MCF 10A (cell line): ENCODE measurements around the gene BEST1. TPM values are rescaled to one million over a fixed set of nuclear protein-coding genes. Genes with fewer than 3 reads are reported as not detected.

Source experiments
- BruUV-seq: library from RNA; stranded (reverse); fragments of 400-500 nt; replicated peaks from 2 replicates; lab custom pipeline; 2021; lab: Mats Ljungman, UMichigan
- CTCF ChIA-PET: fragments of 300-600 bp; sonication (Branson Sonifier 250); formaldehyde crosslinking; extraction: SDS; loops from one replicate; lab custom pipeline; 2021; ENCODE audit warnings: antibody characterized with exemption, inconsistent platforms; lab: Yijun Ruan, JAX
- POLR2A ChIA-PET: fragments of 300-600, 350-650 bp; sonication (Branson Sonifier 250); formaldehyde crosslinking; extraction: SDS; loops from one replicate; lab custom pipeline; 2020; ENCODE audit warnings: antibody characterized with exemption, inconsistent platforms; lab: Yijun Ruan, JAX
- DNase-seq: peaks from one replicate; pipeline ENCODE4 v3.0.0-alpha.2; 2018; ENCODE audit not compliant: unreplicated experiment
- H3K27ac Mint-ChIP-seq: one replicate; pipeline ENCODE4 v1.8.0; 2022; ENCODE audit warnings: mild to moderate bottlenecking, low read depth, mixed read lengths; ENCODE audit not compliant: unreplicated experiment
- H3K27me3 Mint-ChIP-seq: one replicate; pipeline ENCODE4 v1.8.0; 2022; ENCODE audit warnings: mixed read lengths; ENCODE audit not compliant: insufficient read depth, unreplicated experiment
- H3K36me3 Mint-ChIP-seq: one replicate; pipeline ENCODE4 v1.8.0; 2022; ENCODE audit warnings: mild to moderate bottlenecking, moderate library complexity, mixed read lengths; ENCODE audit not compliant: insufficient read depth, unreplicated experiment
- H3K4me1 Mint-ChIP-seq: one replicate; pipeline ENCODE4 v1.8.0; 2022; ENCODE audit warnings: mixed read lengths; ENCODE audit not compliant: insufficient read depth, unreplicated experiment
- H3K4me3 Mint-ChIP-seq: one replicate; pipeline ENCODE4 v1.8.0; 2022; ENCODE audit warnings: mild to moderate bottlenecking, moderate library complexity, mixed read lengths; ENCODE audit not compliant: unreplicated experiment
- H3K9me3 Mint-ChIP-seq: one replicate; pipeline ENCODE4 v1.8.0; 2022; ENCODE audit warnings: mixed read lengths; ENCODE audit not compliant: unreplicated experiment
- CTCF ChIP-seq: fragments of 200-600 bp; IDR thresholded peaks from one replicate; pipeline ENCODE4 v1.8.0; 2022; ENCODE audit warnings: antibody characterized with exemption, mild to moderate bottlenecking; ENCODE audit not compliant: unreplicated experiment
- intact Hi-C: fragments of 100-400 bp; cut with micrococcal nuclease; formaldehyde crosslinking; loops from 2 replicates; pipeline ENCODE4 v1.14.1; 2022
- total RNA-seq: library from RNA; stranded (reverse); gene quantifications from 2 replicates; pipeline ENCODE4 v1.2.3, GENCODE V29; 2022

The BEST1 gene
- total RNA-seq, 1 experiment from 2014 or later: 2.5 TPM

- DNase-seq: no peak
- no peak overlapping the region for H3K27ac Mint-ChIP-seq
- no peak for TF ChIP-seq CTCF
- H3K4me1 Mint-ChIP-seq: peaks cover 6% of the 10 kb centered on the region
- CTCF ChIA-PET: interaction anchor here (0.7 to 1.4 kb wide), 2 partner anchors 20 to 27 kb away, joined by 3 read pairs; no protein-coding TSS in a partner anchor
- H3K27me3 Mint-ChIP-seq: peaks cover 39% of the 10 kb centered on the region
- no peaks in the 10 kb centered on the region for H3K9me3 Mint-ChIP-seq
- BruUV-seq: no TSS peak
- intact Hi-C loops: no loop called here
- H3K36me3 Mint-ChIP-seq: no peaks in the 10 kb centered on the region
- POLR2A ChIA-PET: no interaction called here
- H3K4me3 Mint-ChIP-seq: no peak overlapping the region
Measured at GRCh38 chr11:61921446-61921845, 28.7 kb upstream of the BEST1 start.

- ChIA-PET CTCF (interaction anchor here (0.6 to 1.4 kb wide), 5 partner anchors 22 to 50 kb away, joined by 3 to 4 read pairs (median 3); no protein-coding TSS in a partner anchor), POLR2A (interaction anchor here (0.6 kb wide), 1 partner anchor 99 kb away, joined by 3 read pairs; no protein-coding TSS in a partner anchor)
- no peak for DNase-seq
- Mint-ChIP-seq H3K27me3 (peaks cover 37% of the 10 kb centered on the region), H3K36me3 (no peaks in the 10 kb centered on the region), H3K4me1 (peaks cover 6% of the 10 kb centered on the region), H3K27ac (no peak overlapping the region), H3K4me3 (no peak overlapping the region), H3K9me3 (no peaks in the 10 kb centered on the region)
- intact Hi-C loops: no loop called here
- no TSS peak for BruUV-seq
- no peak for TF ChIP-seq CTCF
Measured at GRCh38 chr11:61922539-61922938, 27.6 kb upstream of the BEST1 start.

GRCh38 chr11:61923166-61924063, 26.7 kb upstream of the BEST1 start:
- DNase-seq: no peak
- intact Hi-C loops: no loop called here
- Mint-ChIP-seq H3K9me3 (no peaks in the 10 kb centered on the region), H3K27me3 (peaks cover 28% of the 10 kb centered on the region), H3K36me3 (no peaks in the 10 kb centered on the region), H3K4me1 (no peaks in the 10 kb centered on the region), H3K27ac (no peak overlapping the region), H3K4me3 (no peak overlapping the region)
- POLR2A ChIA-PET: interaction anchor here (0.6 to 1.2 kb wide), 3 partner anchors 10 to 98 kb away, joined by 3 to 4 read pairs (median 3); no protein-coding TSS in a partner anchor
- TF ChIP-seq CTCF: no peak
- CTCF ChIA-PET: interaction anchor here (0.9 to 2.5 kb wide), 4 partner anchors 10 to 159 kb away, joined by 3 to 10 read pairs (median 4); no protein-coding TSS in a partner anchor
- BruUV-seq: no TSS peak

- Mint-ChIP-seq H3K27ac (no peak overlapping the region), H3K36me3 (no peaks in the 10 kb centered on the region), H3K4me3 (no peak overlapping the region), H3K9me3 (no peaks in the 10 kb centered on the region), H3K27me3 (peaks cover 22% of the 10 kb centered on the region), H3K4me1 (no peaks in the 10 kb centered on the region)
- CTCF ChIA-PET: interaction anchor here (0.9 to 2.5 kb wide), 3 partner anchors 9 to 158 kb away, joined by 3 to 10 read pairs (median 5); no protein-coding TSS in a partner anchor
- no peak for DNase-seq
- intact Hi-C loops: no loop called here
- POLR2A ChIA-PET: interaction anchor here (1.2 kb wide), 1 partner anchor 12 kb away, joined by 3 read pairs; no protein-coding TSS in a partner anchor
- no peak for TF ChIP-seq CTCF
- no TSS peak for BruUV-seq
Measured at GRCh38 chr11:61924064-61924455, 26.1 kb upstream of the BEST1 start.
